HepG2 (cell line): ENCODE measurements around the gene ZNF91. TPM values are rescaled to one million over a fixed set of nuclear protein-coding genes. Genes with fewer than 3 reads are reported as not detected.
"Not testable (repeated sequence)": the region's sequence is repeated elsewhere in the genome, so short reads cannot be mapped to it uniquely, and the experiment has no call there.

Experiments used
- ATAC-seq: fragments of 200-7000 bp; cut with Tn5 transposase; 3 replicates; pipeline ENCODE4 v1.9.1; 2020; ENCODE audit warnings: mild to moderate bottlenecking, moderate library complexity
- BruUV-seq: library from RNA; stranded (reverse); fragments of 400-500 nt; replicated peaks from 2 replicates; lab custom pipeline; 2021; lab: Mats Ljungman, UMichigan
- CTCF ChIA-PET: fragments of 300-600 bp; formaldehyde crosslinking; extraction: SDS; loops from one replicate; lab custom pipeline; 2021; ENCODE audit warnings: low total read pairs, inconsistent platforms, low intra/inter-chr PET ratio; lab: Yijun Ruan, JAX
- POLR2A ChIA-PET: fragments of 350-600 bp; sonication (Branson Sonifier 250); formaldehyde crosslinking; loops from one replicate; lab custom pipeline; 2020; ENCODE audit warnings: antibody characterized with exemption, inconsistent platforms; lab: Yijun Ruan, JAX
- DNase-seq: peaks from one replicate; pipeline ENCODE4 v3.0.0-alpha.2; 2015; ENCODE audit warnings: low spot score
- FAIRE-seq: peaks from 3 replicates; lab custom pipeline; 2011; peaks lifted over from hg19 to GRCh38; lab: Jason Lieb, UNC
- H2AFZ ChIP-seq: one replicate; pipeline ENCODE4 v1.6.1; 2011; ENCODE audit warnings: low read length, inconsistent platforms
- H3K27ac ChIP-seq: fragments of 300-600 bp; 3 replicates; pipeline ENCODE4 v1.8.0; 2011; ENCODE audit warnings: mixed run types, mild to moderate bottlenecking, mixed read lengths, low read length, inconsistent platforms; ENCODE audit not compliant: insufficient read depth; ENCODE audit errors: extremely low read length
- H3K27me3 ChIP-seq, 2 experiments: fragments of 200-600 bp in 1 of 2; 2 replicates in 1 of 2; 3 replicates in 1 of 2; pipeline versions ENCODE4 v1.6.0 to v1.8.0; 2011; ENCODE audit warnings: low read length in 2 of 2, mild to moderate bottlenecking in 2 of 2, moderate library complexity in 2 of 2, inconsistent platforms in 1 of 2; ENCODE audit not compliant: insufficient read depth in 2 of 2, control insufficient read depth in 1 of 2
- H3K36me3 ChIP-seq, 2 experiments: fragments of 200-600 bp in 1 of 2; replicated peaks in 1 of 2; 2 replicates in 1 of 2; 3 replicates in 1 of 2; pipeline versions ENCODE4 v1.5.1 to v1.8.0; 2011; ENCODE audit warnings: low read length in 2 of 2, inconsistent platforms in 1 of 2; ENCODE audit not compliant: insufficient read depth in 2 of 2, control insufficient read depth in 1 of 2
- H3K4me1 ChIP-seq: 2 replicates; pipeline ENCODE4 v1.5.1; 2012; ENCODE audit warnings: low read length, inconsistent platforms; ENCODE audit not compliant: insufficient read depth
- H3K4me2 ChIP-seq: 2 replicates; pipeline ENCODE4 v1.6.0; 2011; ENCODE audit warnings: low read depth, low read length, inconsistent platforms
- H3K4me3 ChIP-seq, 3 experiments: fragments of 200-600 bp in 1 of 3; sonication (generic), shearing (Covaris generic) in 1 of 3; replicated peaks in 1 of 3; 2 replicates each; pipeline ENCODE4 v1.5.1; 2011 to 2016; ENCODE audit warnings: low read length in 3 of 3, inconsistent platforms in 2 of 3, low read depth in 2 of 3, mild to moderate bottlenecking in 2 of 3, control low read depth in 1 of 3, mixed read lengths in 1 of 3; ENCODE audit not compliant: insufficient read depth in 1 of 3
- H3K79me2 ChIP-seq: one replicate; pipeline ENCODE4 v1.6.1; 2011; ENCODE audit warnings: low read length, inconsistent platforms; ENCODE audit not compliant: insufficient read depth
- H3K9ac ChIP-seq: 2 replicates; pipeline ENCODE4 v1.6.0; 2011; ENCODE audit warnings: mild to moderate bottlenecking, low read depth, low read length, inconsistent platforms; ENCODE audit not compliant: insufficient read depth
- H3K9me3 ChIP-seq: 2 replicates; pipeline ENCODE4 v1.5.1; 2012; ENCODE audit warnings: mild to moderate bottlenecking, low read length
- H4K20me1 ChIP-seq: 2 replicates; pipeline ENCODE4 v1.6.0; 2011; ENCODE audit warnings: inconsistent platforms, mild to moderate bottlenecking, low read length, moderate library complexity; ENCODE audit not compliant: insufficient read depth
- ZBTB25 ChIP-seq: IDR thresholded peaks from 2 replicates; pipeline ENCODE4 v1.6.1; 2018; ENCODE audit warnings: missing genetic modification reagents
- ZBTB44 ChIP-seq: sonication (generic); formaldehyde crosslinking; IDR thresholded peaks from 2 replicates; pipeline ENCODE4 v1.4.0; 2020; ENCODE audit warnings: missing genetic modification reagents
- ZNF597 ChIP-seq: sonication (generic); formaldehyde crosslinking; IDR thresholded peaks from 2 replicates; pipeline ENCODE4 v1.5.0; 2020; ENCODE audit warnings: missing genetic modification reagents
- whole genome bisulfite sequencing: methylation state at CpG from one replicate; pipeline ENCODE4 v1.1.6; 2017; ENCODE audit warnings: low lambda C conversion rate; 5-methylcytosine and 5-hydroxymethylcytosine counted together
- in situ Hi-C: cut with HindIII; loops from 2 replicates; pipeline ENCODE4 v1.10.0; 2017; ENCODE audit warnings: low pct_unique_long_range_greater_than_20kb; ENCODE audit not compliant: extremely low pct_ligation_motif_present
- intact Hi-C: fragments of 100-400 bp; cut with micrococcal nuclease; formaldehyde crosslinking; loops from one replicate; pipeline ENCODE4 v1.10.0; 2022; ENCODE audit not compliant: unreplicated experiment
- polyA plus RNA-seq, 8 experiments: library from polyadenylated mRNA; depleted of rRNA in 3 of 8; stranded (reverse) in 7 of 8; unstranded in 1 of 8; fragments of >200 nt; fragmentation: Illumina TruSeq in 4 of 8; extraction: Trizol in 4 of 8; gene quantifications; 2 replicates each; pipeline versions ENCODE4 v1.2.1 to v1.2.3, GENCODE V29; 2011 to 2016; ENCODE audit warnings: low read depth in 4 of 8, missing spikeins in 1 of 8, mixed read lengths in 1 of 8; ENCODE audit not compliant: insufficient read depth in 1 of 8
- total RNA-seq, 5 experiments: library from RNA; depleted of rRNA; stranded (reverse); fragments of >200 nt; fragmentation: Illumina TruSeq; extraction: Trizol; gene quantifications; 2 replicates each; pipeline ENCODE4 v1.2.3, GENCODE V29; 2016; ENCODE audit warnings: low read depth in 1 of 5

Gene ZNF91
- total and polyA plus RNA-seq, 2 of the 13 experiments (the other 11 are each of a cell fraction or from before 2014, with no cell fraction given), result 19.4 to 21.5 TPM

- TF ChIP-seq ZBTB25 (no peak), ZBTB44 (CRISPR knock-in tag) (no peak), ZNF597 (CRISPR knock-in tag) (no peak)
These were observed 28.8 kb downstream of the ZNF91 start (continued) for GRCh38 chr19:23366437-23366836.

GRCh38 chr19:23366031-23366430 lies 29.2 kb downstream of the ZNF91 start:
- ATAC-seq, H3K9ac ChIP-seq, H3K27me3 ChIP-seq, H3K4me3 ChIP-seq, POLR2A ChIA-PET, H3K4me2 ChIP-seq, H4K20me1 ChIP-seq, BruUV-seq, in situ Hi-C loops, H3K27ac ChIP-seq, FAIRE-seq, H3K79me2 ChIP-seq, H2AFZ ChIP-seq, H3K4me1 ChIP-seq, DNase-seq, intact Hi-C loops, CTCF ChIA-PET: not testable (repeated sequence)
- Histone ChIP-seq H3K9me3 (peaks cover 74% of the 10 kb centered on the region), H3K36me3 (peaks cover 5 to 38% of the 10 kb centered on the region in 2 experiments)
- WGBS, result 92% methylated on average over 16 of the region's 18 CpGs
